Activated CD8-positive, alpha-beta memory T cell treated with anti-CD3 and anti-CD28 coated beads, Interleukin-2, amount 10 ng/mL, durations not matched to agents 7 days and 5 days (primary cell): ENCODE results near the gene CDK17. TPM values are rescaled to one million over a fixed set of nuclear protein-coding genes. Genes with fewer than 3 reads are reported as not detected.
A peak's percentile ranks its signal among the peaks of the same experiment; 100 is the strongest.
"Not testable (repeated sequence)": the region's sequence is repeated elsewhere in the genome, so short reads cannot be mapped to it uniquely, and the experiment has no call there.

Source experiments
- ATAC-seq: fragments of 150-1000 bp; cut with Tn5 transposase; one replicate; pipeline ENCODE4 v1.10.0; 2021; ENCODE audit warnings: moderate library complexity
- CTCF ChIA-PET: fragments of 350-600 bp; sonication (Branson Sonifier 250); formaldehyde crosslinking; loops from one replicate; lab custom pipeline; 2021; ENCODE audit warnings: antibody characterized with exemption; lab: Charles Lee
- DNase-seq: peaks from one replicate; pipeline ENCODE4 v3.0.0-alpha.2; 2020
- H3K27ac Mint-ChIP-seq: one replicate; pipeline ENCODE4 v1.8.0; 2021; ENCODE audit warnings: mild to moderate bottlenecking, mixed read lengths
- H3K27me3 Mint-ChIP-seq: one replicate; pipeline ENCODE4 v1.8.0; 2021; ENCODE audit warnings: mixed read lengths
- H3K36me3 Mint-ChIP-seq: one replicate; pipeline ENCODE4 v1.8.0; 2021; ENCODE audit warnings: mild to moderate bottlenecking, mixed read lengths
- H3K4me1 Mint-ChIP-seq: one replicate; pipeline ENCODE4 v1.8.0; 2021; ENCODE audit warnings: mixed read lengths
- H3K4me3 Mint-ChIP-seq: one replicate; pipeline ENCODE4 v1.8.0; 2021; ENCODE audit warnings: mild to moderate bottlenecking, moderate library complexity, mixed read lengths
- H3K9me3 Mint-ChIP-seq: one replicate; pipeline ENCODE4 v1.8.0; 2022; ENCODE audit warnings: low read depth, mixed read lengths
- total RNA-seq, 2 experiments: library from RNA; stranded (reverse); gene quantifications; one replicate each; pipeline ENCODE4 v1.2.3, GENCODE V29; 2021

The CDK17 gene
- 10 to 100 TPM; 32.7 to 46.9 TPM for total RNA-seq

- ATAC-seq (peak; percentile 71), DNase-seq (peak; percentile 92)
- Mint-ChIP-seq H3K27ac (peak within 1 kb of the TSS; percentile 98), H3K4me1 (peaks cover 42% of the 10 kb centered on the region), H3K27me3 (no peaks in the 10 kb centered on the region), H3K9me3 (no peaks in the 10 kb centered on the region), H3K4me3 (peak within 1 kb of the TSS; percentile 89), H3K36me3 (peaks cover 1% of the 10 kb centered on the region)
- CTCF ChIA-PET, result interaction anchor here (0.6 to 6.1 kb wide), 31 partner anchors 10 to 201 kb away, joined by 3 to 56 read pairs (median 5); partner anchors contain the start of gene CFAP54
Observed at GRCh38 chr12:96399919-96400630, at the start of gene CDK17. CDK17 (minus strand) TSS chr12:96400439; CDS start chr12:96334836, 65,603 bp downstream.

GRCh38 chr12:96448300-96448699, 48.1 kb upstream of the CDK17 start:
- H3K4me3 Mint-ChIP-seq, result no peak overlapping the region
- CTCF ChIA-PET, result interaction anchor here (0.7 to 1.4 kb wide), 4 partner anchors 9 to 59 kb away, joined by 3 read pairs; no protein-coding TSS in a partner anchor
- H3K27ac Mint-ChIP-seq, result no peak overlapping the region
- peaks cover 41% of the 10 kb centered on the region for H3K4me1 Mint-ChIP-seq
- peaks cover 11% of the 10 kb centered on the region for H3K36me3 Mint-ChIP-seq
- no peak for ATAC-seq
- no peak for DNase-seq
- no peaks in the 10 kb centered on the region for H3K27me3 Mint-ChIP-seq
- no peaks in the 10 kb centered on the region for H3K9me3 Mint-ChIP-seq

- Mint-ChIP-seq H3K27me3 (no peaks in the 10 kb centered on the region), H3K9me3 (peaks cover 3% of the 10 kb centered on the region), H3K4me3 (no peak overlapping the region), H3K27ac (no peak overlapping the region), H3K4me1 (peaks cover 46% of the 10 kb centered on the region), H3K36me3 (peaks cover 13% of the 10 kb centered on the region)
- CTCF ChIA-PET, result interaction anchor here (1.1 to 2.9 kb wide), 8 partner anchors 10 to 69 kb away, joined by 3 to 22 read pairs (median 3); partner anchors contain the start of gene CDK17
- no peak for DNase-seq
- ATAC-seq, result no peak
Observed at GRCh38 chr12:96447256-96447655, 47.0 kb upstream of the CDK17 start.

GRCh38 chr12:96445691-96446583, 45.7 kb upstream of the CDK17 start:
- Mint-ChIP-seq H3K9me3 (peaks cover 3% of the 10 kb centered on the region), H3K27ac (peak overlapping the region; percentile 95), H3K4me3 (peak overlapping the region; percentile 37), H3K27me3 (no peaks in the 10 kb centered on the region), H3K36me3 (peaks cover 15% of the 10 kb centered on the region), H3K4me1 (peaks cover 49% of the 10 kb centered on the region)
- CTCF ChIA-PET, result interaction anchor here (0.5 to 2.9 kb wide), 19 partner anchors 9 to 71 kb away, joined by 3 to 22 read pairs (median 3); partner anchors contain the start of genes CDK17 and CFAP54
- ATAC-seq (peak; percentile 98), DNase-seq (peak; percentile 86)

- peaks cover 14% of the 10 kb centered on the region for H3K36me3 Mint-ChIP-seq
- H3K9me3 Mint-ChIP-seq, result peaks cover 3% of the 10 kb centered on the region
- CTCF ChIA-PET, result no interaction called here
- H3K4me1 Mint-ChIP-seq, result peaks cover 42% of the 10 kb centered on the region
- H3K27me3 Mint-ChIP-seq, result no peaks in the 10 kb centered on the region
- no peak overlapping the region for H3K4me3 Mint-ChIP-seq
- DNase-seq (no peak), ATAC-seq (no peak)
- no peak overlapping the region for H3K27ac Mint-ChIP-seq
Observed at GRCh38 chr12:96444399-96444798, 44.2 kb upstream of the CDK17 start.

GRCh38 chr12:96442906-96443305, 42.7 kb upstream of the CDK17 start:
- H3K36me3 Mint-ChIP-seq, result peaks cover 11% of the 10 kb centered on the region
- no peak for ATAC-seq
- peaks cover 40% of the 10 kb centered on the region for H3K4me1 Mint-ChIP-seq
- H3K4me3 Mint-ChIP-seq, result no peak overlapping the region
- H3K9me3 Mint-ChIP-seq, result peaks cover 3% of the 10 kb centered on the region
- CTCF ChIA-PET, result no interaction called here
- DNase-seq, result no peak
- H3K27ac Mint-ChIP-seq, result no peak overlapping the region
- no peaks in the 10 kb centered on the region for H3K27me3 Mint-ChIP-seq

GRCh38 chr12:96441816-96442215, 41.6 kb upstream of the CDK17 start:
- Mint-ChIP-seq H3K36me3 (peaks cover 11% of the 10 kb centered on the region), H3K27ac (peak overlapping the region; percentile 59), H3K4me3 (no peak overlapping the region), H3K9me3 (peaks cover 3% of the 10 kb centered on the region), H3K4me1 (peaks cover 40% of the 10 kb centered on the region), H3K27me3 (no peaks in the 10 kb centered on the region)
- ATAC-seq, result no peak
- CTCF ChIA-PET, result no interaction called here
- DNase-seq, result no peak

GRCh38 chr12:96438330-96438729, 38.1 kb upstream of the CDK17 start:
- no peak overlapping the region for H3K27ac Mint-ChIP-seq
- no peak for ATAC-seq
- peaks cover 3% of the 10 kb centered on the region for H3K9me3 Mint-ChIP-seq
- CTCF ChIA-PET, result no interaction called here
- no peak for DNase-seq
- peaks cover 31% of the 10 kb centered on the region for H3K4me1 Mint-ChIP-seq
- no peaks in the 10 kb centered on the region for H3K27me3 Mint-ChIP-seq
- H3K36me3 Mint-ChIP-seq, result peaks cover 15% of the 10 kb centered on the region
- H3K4me3 Mint-ChIP-seq, result no peak overlapping the region

- Mint-ChIP-seq H3K27me3 (no peaks in the 10 kb centered on the region), H3K9me3 (no peaks in the 10 kb centered on the region), H3K4me3 (no peak overlapping the region), H3K27ac (no peak overlapping the region), H3K36me3 (peaks cover 13% of the 10 kb centered on the region), H3K4me1 (peaks cover 28% of the 10 kb centered on the region)
- CTCF ChIA-PET, result interaction anchor here (0.9 to 4.1 kb wide), 5 partner anchors 10 to 222 kb away, joined by 3 to 14 read pairs (median 3); partner anchors contain the start of gene CFAP54
- ATAC-seq (no peak), DNase-seq (no peak)
Observed at GRCh38 chr12:96437171-96437445, 36.9 kb upstream of the CDK17 start.

GRCh38 chr12:96436366-96437170, 36.3 kb upstream of the CDK17 start:
- DNase-seq (no peak), ATAC-seq (no peak)
- H3K27ac Mint-ChIP-seq, result peak overlapping the region; percentile 41
- H3K9me3 Mint-ChIP-seq, result no peaks in the 10 kb centered on the region
- H3K36me3 Mint-ChIP-seq, result peaks cover 12% of the 10 kb centered on the region
- CTCF ChIA-PET, result interaction anchor here (0.9 to 4.1 kb wide), 8 partner anchors 9 to 221 kb away, joined by 3 to 14 read pairs (median 4); partner anchors contain the start of genes CDK17 and CFAP54
- no peaks in the 10 kb centered on the region for H3K27me3 Mint-ChIP-seq
- peaks cover 24% of the 10 kb centered on the region for H3K4me1 Mint-ChIP-seq
- no peak overlapping the region for H3K4me3 Mint-ChIP-seq

GRCh38 chr12:96434107-96434506, 33.9 kb upstream of the CDK17 start:
- CTCF ChIA-PET, result interaction anchor here (1.6 to 4.1 kb wide), 4 partner anchors 11 to 55 kb away, joined by 4 to 14 read pairs (median 6); partner anchors contain the start of gene CFAP54
- H3K27me3 Mint-ChIP-seq, result no peaks in the 10 kb centered on the region
- H3K27ac Mint-ChIP-seq, result peak overlapping the region; percentile 81
- ATAC-seq (peak; percentile 97), DNase-seq (peak; percentile 93)
- H3K4me1 Mint-ChIP-seq, result peaks cover 21% of the 10 kb centered on the region
- peaks cover 6% of the 10 kb centered on the region for H3K36me3 Mint-ChIP-seq
- H3K4me3 Mint-ChIP-seq, result peak overlapping the region; percentile 37
- H3K9me3 Mint-ChIP-seq, result no peaks in the 10 kb centered on the region

- peaks cover 32% of the 10 kb centered on the region for H3K4me1 Mint-ChIP-seq
- H3K36me3 Mint-ChIP-seq, H3K27me3 Mint-ChIP-seq: not testable (repeated sequence)
Observed at GRCh38 chr12:96432496-96433321, 32.5 kb upstream of the CDK17 start.

More at GRCh38 chr12:96432496-96433321, 32.5 kb upstream of the CDK17 start:
- DNase-seq, H3K27ac Mint-ChIP-seq, ATAC-seq, H3K9me3 Mint-ChIP-seq, H3K4me3 Mint-ChIP-seq: not testable (repeated sequence)
- CTCF ChIA-PET, result interaction anchor here (0.9 to 1.9 kb wide), 4 partner anchors 10 to 15 kb away, joined by 3 to 7 read pairs (median 5); no protein-coding TSS in a partner anchor
